ENCODE measurements around the gene MRPL40.
"Not testable (repeated sequence)": the region's sequence is repeated elsewhere in the genome, so short reads cannot be mapped to it uniquely, and the experiment has no call there.

MRPL40 gene

GRCh38 chr22:19442166-19442565, 9.8 kb downstream of the MRPL40 start:
- no peak for TF ChIP-seq CTCF (IDR thresholded peaks at IDR 0.05; ENCODE audit: insufficient read depth, low read length)
- TF ChIP-seq POLR2AphosphoS5 (IDR thresholded peaks at IDR 0.05; ENCODE audit: low read depth) = no peak
- TF ChIP-seq GABPA (IDR thresholded peaks at IDR 0.05; ENCODE audit: low read depth) = no peak
- no peak for TF ChIP-seq SPI1 (IDR thresholded peaks at IDR 0.05; ENCODE audit: borderline replicate concordance, low read depth)
- TF ChIP-seq REST (IDR thresholded peaks at IDR 0.05; ENCODE audit: insufficient replicate concordance, low read depth) = no peak
- H3K27ac ChIP-seq (replicated peaks) = no peak overlapping the region
- no peak overlapping the region for H3K4me3 ChIP-seq (replicated peaks; ENCODE audit: insufficient read depth, low read length)
- H3K27me3 ChIP-seq (ENCODE audit: insufficient read depth, poor library complexity, severe bottlenecking) = no peaks in the 10 kb centered on the region
- no peak for DNase-seq (ENCODE audit: low read depth in 1 of 2, low spot score in 1 of 2)

GRCh38 chr22:19443544-19444211, 11.3 kb downstream of the MRPL40 start:
- TF ChIP-seq CTCF (IDR thresholded peaks at IDR 0.05; ENCODE audit: insufficient read depth, low read length) = no peak
- TF ChIP-seq POLR2AphosphoS5 (IDR thresholded peaks at IDR 0.05; ENCODE audit: low read depth) = no peak
- no peak for TF ChIP-seq REST (IDR thresholded peaks at IDR 0.05; ENCODE audit: insufficient replicate concordance, low read depth)
- no peak for TF ChIP-seq SPI1 (IDR thresholded peaks at IDR 0.05; ENCODE audit: borderline replicate concordance, low read depth)
- no peak for TF ChIP-seq GABPA (IDR thresholded peaks at IDR 0.05; ENCODE audit: low read depth)
- Histone ChIP-seq H3K27ac (replicated peaks) (no peak overlapping the region), H3K27me3 (ENCODE audit: insufficient read depth, poor library complexity, severe bottlenecking) (no peaks in the 10 kb centered on the region), H3K4me3 (replicated peaks; ENCODE audit: insufficient read depth, low read length) (no peak overlapping the region)
- DNase-seq (ENCODE audit: low read depth in 1 of 2, low spot score in 1 of 2) = no peak

- not testable (repeated sequence) for H3K27me3 ChIP-seq (ENCODE audit: insufficient read depth, poor library complexity, severe bottlenecking); H3K27ac ChIP-seq (replicated peaks); DNase-seq (ENCODE audit: low read depth in 1 of 2, low spot score in 1 of 2); H3K4me3 ChIP-seq (replicated peaks; ENCODE audit: insufficient read depth, low read length)
These were observed 13.1 kb downstream of the MRPL40 start for GRCh38 chr22:19445279-19445982.

GRCh38 chr22:19446603-19447329, 14.4 kb downstream of the MRPL40 start:
- TF ChIP-seq REST (IDR thresholded peaks at IDR 0.05; ENCODE audit: insufficient replicate concordance, low read depth) (no peak), POLR2AphosphoS5 (IDR thresholded peaks at IDR 0.05; ENCODE audit: low read depth) (no peak)
- no peak for DNase-seq (ENCODE audit: low read depth in 1 of 2, low spot score in 1 of 2)
- Histone ChIP-seq H3K4me3 (replicated peaks; ENCODE audit: insufficient read depth, low read length) (peak overlapping the region; percentile 83), H3K27me3 (ENCODE audit: insufficient read depth, poor library complexity, severe bottlenecking) (no peaks in the 10 kb centered on the region), H3K27ac (replicated peaks) (peak overlapping the region; percentile 64)
